Adrenal gland (tissue), 12 donors: ENCODE data around the gene SLC17A4. TPM values are rescaled to one million over a fixed set of nuclear protein-coding genes. Genes with fewer than 3 reads are reported as not detected.

ENCODE experiments used
- DNase-seq, 7 donors: peaks; one replicate each; pipeline ENCODE4 v3.0.0-alpha.2; 2019 to 2020
- H3K27ac ChIP-seq, 5 donors: fragments of 200-600 bp; sonication (generic) in 4 of 5; 1 replicate in 3 of 5; 2 replicates in 2 of 5; pipeline versions ENCODE4 v1.5.1 to v1.8.0; 2016 to 2020; ENCODE audit warnings: mild to moderate bottlenecking in 1 of 5
- H3K27me3 ChIP-seq: fragments of 200-600 bp; 2 replicates; pipeline ENCODE4 v1.8.0; 2021
- H3K36me3 ChIP-seq, 2 donors: fragments of 200-600 bp; replicated peaks in 1 of 2; 1 replicate in 1 of 2; 2 replicates in 1 of 2; pipeline versions ENCODE4 v1.5.1 to v1.8.0; 2018 to 2022
- H3K4me1 ChIP-seq, 2 donors: fragments of 200-600 bp; replicated peaks in 1 of 2; 1 replicate in 1 of 2; 2 replicates in 1 of 2; pipeline versions ENCODE4 v1.5.1 to v1.8.0; 2018 to 2021
- H3K4me3 ChIP-seq, 4 donors: fragments of 200-600 bp; sonication (generic) in 3 of 4; one replicate each; pipeline ENCODE4 v1.5.1; 2016 to 2018
- H3K9me3 ChIP-seq, 3 donors: fragments of 200-600 bp; sonication (generic) in 1 of 3; replicated peaks in 1 of 3; 1 replicate in 2 of 3; 2 replicates in 1 of 3; pipeline versions ENCODE4 v1.5.1 to v1.8.0; 2016 to 2021
- POLR2A ChIP-seq, 2 donors: fragments of 450-650 bp; IDR thresholded peaks; one replicate each; pipeline ENCODE4 v1.6.1; 2017; ENCODE audit warnings: antibody characterized with exemption in 2 of 2, mild to moderate bottlenecking in 2 of 2, moderate library complexity in 1 of 2
- WGBS, 4 donors: extraction: QIAGEN DNeasy Blood & Tissue Kit in 2 of 4; methylation state at CpG; one replicate each; pipeline versions ENCODE4 v1.1.5 to v1.1.7; 2013 to 2017; 5-methylcytosine and 5-hydroxymethylcytosine counted together
- intact Hi-C, 2 donors: fragments of 100-400 bp; cut with DNase I; formaldehyde crosslinking; loops; one replicate each; pipeline versions ENCODE4 v1.14.1 to v1.15.0; 2022 to 2023
- polyA plus RNA-seq, 3 donors: library from polyadenylated mRNA; stranded (reverse); fragments of 200-250 nt in 2 of 3; fragments of 350-450 nt in 1 of 3; fragmentation: Illumina TruSeq in 1 of 3; extraction: RNeasy Lipid Tissue Mini Kit (QIAGEN cat#74804) in 1 of 3; gene quantifications; one replicate each; pipeline ENCODE4 v1.2.3, GENCODE V29; 2013 to 2014
- total RNA-seq, 9 donors: library from RNA; depleted of rRNA in 4 of 9; stranded (reverse); fragments of >200 nt in 4 of 9; fragments of 120-200 nt in 1 of 9; fragmentation: NEBNext Ultra II Directional in 1 of 9; extraction: Animal tissue kit (Norgen Biotek cat#: 25700) in 1 of 9; gene quantifications; one replicate each; pipeline versions ENCODE4 v1.1.0 to v1.2.4, GENCODE V29; 2013 to 2023
- TF ChIP-seq, protein P1 (sequence below), 6 experiments: fragments of 450-650 bp in 4 of 6; fragments of 200-600 bp in 2 of 6; sonication (generic) in 1 of 6; IDR thresholded peaks; 1 replicate in 5 of 6; 2 replicates in 1 of 6; pipeline versions ENCODE4 v1.5.1 to v1.8.0; 2016 to 2021; ENCODE audit warnings: antibody characterized with exemption in 6 of 6, mild to moderate bottlenecking in 2 of 6, moderate library complexity in 1 of 6
- donor health status: healthy with polysubstance abuse.
- donor health status: Bipolar disorder and iron deficiency.
- donor health status: DM: yes; HTN: yes; CAD: no.
- donor health status: DM: no; HTN: no; CAD: no.
- donor health status: DM: no; HTN: no; CAD: no.
- donor health status: DM: yes; HTN: yes; CAD: no.

The SLC17A4 gene
- total and polyA plus RNA-seq, 12 donors, result 0.04 TPM; not detected in 11

DNA sequence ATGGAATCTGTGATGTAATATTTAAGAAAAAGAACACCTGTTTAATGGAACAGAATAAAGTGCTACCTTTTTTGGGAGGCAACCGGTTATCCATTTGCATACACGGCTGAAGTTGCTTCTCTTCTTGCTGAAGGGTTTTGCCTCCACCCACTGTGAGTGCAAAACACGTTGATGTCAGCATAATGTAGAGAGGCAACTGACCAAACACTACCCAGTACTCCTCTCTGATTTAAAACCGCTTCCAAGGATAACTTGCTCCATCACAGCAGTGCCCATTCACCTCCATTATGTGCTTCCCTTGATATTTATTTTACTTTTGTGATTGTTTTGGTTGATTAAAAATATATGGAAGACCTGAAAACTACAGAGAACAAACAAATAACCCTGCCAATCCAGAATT lies 75.9 kb downstream of the SLC17A4 start:
- Histone ChIP-seq H3K4me1 (no peaks in the 10 kb centered on the region), H3K36me3 (no peaks in the 10 kb centered on the region), H3K4me3 (no peak overlapping the region), H3K27ac (no peak overlapping the region), H3K27me3 (no peaks in the 10 kb centered on the region), H3K9me3 (no peaks in the 10 kb centered on the region)
- intact Hi-C loops, result no loop called here
- WGBS, 4 donors, result 65 to 76% (median 72%) methylated on average over 4 of the region's 4 CpGs
- TF ChIP-seq, protein P1, sequence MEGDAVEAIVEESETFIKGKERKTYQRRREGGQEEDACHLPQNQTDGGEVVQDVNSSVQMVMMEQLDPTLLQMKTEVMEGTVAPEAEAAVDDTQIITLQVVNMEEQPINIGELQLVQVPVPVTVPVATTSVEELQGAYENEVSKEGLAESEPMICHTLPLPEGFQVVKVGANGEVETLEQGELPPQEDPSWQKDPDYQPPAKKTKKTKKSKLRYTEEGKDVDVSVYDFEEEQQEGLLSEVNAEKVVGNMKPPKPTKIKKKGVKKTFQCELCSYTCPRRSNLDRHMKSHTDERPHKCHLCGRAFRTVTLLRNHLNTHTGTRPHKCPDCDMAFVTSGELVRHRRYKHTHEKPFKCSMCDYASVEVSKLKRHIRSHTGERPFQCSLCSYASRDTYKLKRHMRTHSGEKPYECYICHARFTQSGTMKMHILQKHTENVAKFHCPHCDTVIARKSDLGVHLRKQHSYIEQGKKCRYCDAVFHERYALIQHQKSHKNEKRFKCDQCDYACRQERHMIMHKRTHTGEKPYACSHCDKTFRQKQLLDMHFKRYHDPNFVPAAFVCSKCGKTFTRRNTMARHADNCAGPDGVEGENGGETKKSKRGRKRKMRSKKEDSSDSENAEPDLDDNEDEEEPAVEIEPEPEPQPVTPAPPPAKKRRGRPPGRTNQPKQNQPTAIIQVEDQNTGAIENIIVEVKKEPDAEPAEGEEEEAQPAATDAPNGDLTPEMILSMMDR (IDR thresholded peaks at IDR 0.05), result no peak
- TF ChIP-seq POLR2A (IDR thresholded peaks at IDR 0.05), result no peak
- no peak for DNase-seq

Other genes with a start within 250 kb of the SLC17A4 start
- gene SCGN, start 102.5 kb upstream of the SLC17A4 start, total RNA-seq, result 1 to 10 TPM in 5 of 9 donors, under 1 TPM in 4; 0.19 to 3.7 (median 1.6) TPM
- gene SCGN, start 102.5 kb upstream of the SLC17A4 start, polyA plus RNA-seq, result 1 to 10 TPM in 1 of 3 donors, under 1 TPM in 2; 0.80 to 2.4 (median 0.91) TPM
- gene SLC17A1, start 77.3 kb downstream of the SLC17A4 start, total RNA-seq, result under 1 TPM in 3 of 9 donors, not detected in 6; 0.06 to 0.23 (median 0.18) TPM
- 1 to 10 TPM in 1 of 3 donors, under 1 TPM in 1, not detected in 1; 0.44 to 1.0 TPM for gene SLC17A1, start 77.3 kb downstream of the SLC17A4 start, polyA plus RNA-seq
- gene SLC17A3, start 119.5 kb downstream of the SLC17A4 start, total RNA-seq, result 1 to 10 TPM in 2 of 9 donors, under 1 TPM in 6, not detected in 1; 0.20 to 2.1 (median 0.79) TPM
- gene SLC17A3, start 119.5 kb downstream of the SLC17A4 start, polyA plus RNA-seq, result 1 to 10 TPM in 1 of 3 donors, under 1 TPM in 2; 0.34 to 1.5 (median 0.72) TPM
- gene SLC17A2, start 175.9 kb downstream of the SLC17A4 start, total RNA-seq, result not detected
- not detected for gene SLC17A2, start 175.9 kb downstream of the SLC17A4 start, polyA plus RNA-seq
- 10 to 100 TPM in 6 of 9 donors, 1 to 10 TPM in 3; 8.3 to 15.6 (median 11.0) TPM for gene TRIM38, start 208.1 kb downstream of the SLC17A4 start, total RNA-seq
- gene TRIM38, start 208.1 kb downstream of the SLC17A4 start, polyA plus RNA-seq, result 1 to 10 TPM; 5.7 to 8.9 (median 7.9) TPM